NCI-H510A (cell line): ENCODE measurements around the gene ZMYND8.
"Not testable (repeated sequence)": the region's sequence is repeated elsewhere in the genome, so short reads cannot be mapped to it uniquely, and the experiment has no call there.

Experiments used
- DNase-seq: peaks from one replicate; lab custom pipeline; 2025; lab: John Stamatoyannopoulos, UW

Gene ZMYND8

DNA sequence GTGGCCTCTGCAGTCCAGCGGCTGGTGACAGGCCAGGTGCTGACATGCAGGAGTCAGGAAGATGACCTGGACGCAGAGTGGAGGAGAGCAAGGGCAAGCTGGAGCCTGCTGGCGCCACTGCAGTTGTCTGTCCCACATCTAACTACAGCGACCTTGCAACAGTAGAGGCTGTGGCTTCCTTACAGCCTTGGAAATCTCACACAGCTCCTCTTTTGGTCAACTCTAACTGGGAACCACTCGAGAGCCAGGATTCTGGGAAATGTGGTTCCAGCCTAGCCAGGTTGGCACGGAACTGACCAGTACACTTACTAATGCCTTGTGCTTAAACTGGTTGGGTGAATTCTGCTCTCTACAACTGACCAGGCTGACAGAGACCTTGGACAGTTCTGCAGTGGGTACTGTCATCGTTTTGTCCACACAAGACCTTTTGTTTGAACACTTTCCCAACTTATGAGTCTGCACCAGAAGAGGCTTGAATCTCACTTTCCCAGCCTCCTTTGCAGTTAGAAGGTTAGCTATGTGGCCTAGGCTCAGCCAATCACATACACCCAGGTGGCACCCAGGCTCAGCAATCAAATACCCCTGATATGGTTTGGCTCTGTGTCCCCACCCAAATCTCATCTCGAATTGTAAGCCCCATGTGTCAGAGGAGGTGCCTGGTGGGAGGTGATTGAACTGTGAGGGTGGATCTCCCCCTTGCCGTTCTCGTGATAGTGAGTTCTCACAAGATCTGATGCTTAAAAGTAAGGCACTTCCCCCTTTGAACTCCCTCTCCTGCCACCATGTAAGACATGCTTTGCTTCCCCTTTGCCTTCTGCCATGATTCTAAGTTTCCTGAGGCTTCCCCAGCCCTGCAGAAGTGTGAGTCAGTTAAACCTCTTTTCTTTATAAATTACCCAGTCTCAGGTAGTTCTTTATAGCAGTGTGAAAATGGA, 153.5 kb downstream of the ZMYND8 start:
- DNase-seq: no peak

GRCh38 chr20:47201074-47201730, 155.3 kb downstream of the ZMYND8 start:
- DNase-seq: no peak

GRCh38 chr20:47198996-47199552, 157.4 kb downstream of the ZMYND8 start:
- DNase-seq: no peak

DNA sequence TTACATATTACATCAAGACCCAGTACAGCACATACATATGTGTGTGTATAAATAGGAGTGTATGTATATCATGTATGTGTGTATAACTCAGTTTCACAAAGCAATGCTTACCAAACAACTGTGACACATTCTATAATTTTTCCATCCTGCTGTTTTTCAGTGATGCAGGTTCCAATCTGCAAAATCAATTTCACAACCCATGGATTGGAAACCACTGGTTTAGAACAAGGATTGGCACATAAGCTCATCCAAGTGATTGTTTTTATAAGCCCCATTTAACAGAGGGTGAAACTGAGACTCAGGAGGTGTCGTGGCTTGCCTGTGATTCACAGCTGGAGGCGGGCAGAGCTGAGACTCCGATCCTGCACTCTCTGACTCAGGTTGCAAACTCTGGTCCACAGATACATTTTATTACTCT, 158.2 kb downstream of the ZMYND8 start:
- DNase-seq: no peak

DNA sequence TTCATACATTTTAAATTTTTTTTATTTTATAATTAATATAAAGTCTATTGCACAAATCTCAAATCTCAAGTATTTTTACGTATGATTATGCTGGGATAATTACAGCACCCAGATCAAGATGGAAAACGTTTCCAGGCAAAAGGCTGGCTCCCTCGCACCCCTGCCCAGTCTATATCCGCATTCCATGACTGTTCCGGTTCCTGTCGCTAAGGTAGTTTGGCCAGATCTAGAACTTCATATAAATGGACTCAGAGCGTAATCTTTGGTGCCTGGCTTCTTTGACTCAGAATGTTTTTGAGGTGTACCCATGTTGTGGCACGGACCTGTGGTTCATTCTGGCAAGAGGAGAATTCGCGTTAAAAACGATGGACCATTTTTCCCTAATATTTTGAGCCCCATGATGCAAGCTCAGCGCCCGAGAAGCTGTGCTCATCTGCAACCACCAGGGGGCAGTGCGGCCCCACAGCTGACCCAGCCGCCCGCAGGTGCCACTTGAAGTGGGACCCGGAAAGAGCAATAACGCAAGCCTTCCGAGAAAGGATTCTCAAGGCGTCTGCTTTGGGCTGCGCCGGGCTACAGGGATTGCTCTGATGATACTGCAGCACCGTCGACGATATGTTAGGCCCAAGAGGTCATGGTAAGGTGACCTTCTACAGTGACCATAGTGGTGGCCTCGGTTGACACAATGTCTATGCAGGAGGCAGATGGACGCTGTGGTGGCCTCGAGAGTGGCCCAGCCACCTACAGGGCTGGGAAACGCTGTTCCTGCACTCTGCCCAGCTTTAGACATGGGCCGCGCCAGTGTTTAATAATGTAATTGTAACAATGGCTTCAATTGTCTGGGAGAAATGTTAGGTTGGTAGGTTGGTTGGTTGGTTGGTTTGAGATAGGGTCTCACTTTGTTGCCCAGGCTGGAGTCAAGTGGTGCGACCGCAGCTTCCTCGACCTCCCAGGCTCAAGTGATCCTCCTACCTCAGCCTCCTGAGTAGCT, 160.1 kb downstream of the ZMYND8 start:
- DNase-seq: peak; percentile 50

DNA sequence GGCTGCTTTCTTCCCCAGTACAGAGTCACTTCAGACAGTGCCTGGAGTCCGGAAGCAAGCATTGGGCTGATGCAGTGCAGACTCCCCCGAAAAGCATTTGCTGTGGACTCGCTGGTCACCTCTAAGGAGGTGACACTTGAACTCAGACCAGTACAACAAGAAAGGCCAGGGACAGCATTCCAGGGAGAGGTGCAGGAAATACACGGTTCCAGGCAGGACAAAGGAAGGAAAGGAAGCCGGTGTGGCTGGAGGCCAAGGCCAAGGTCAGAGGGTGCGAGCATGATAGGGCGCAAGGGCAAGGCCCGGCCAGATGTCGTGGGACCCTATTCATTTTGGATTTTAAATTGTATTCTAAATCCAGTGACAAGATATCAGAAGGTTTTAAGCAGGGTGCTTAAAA, 160.9 kb downstream of the ZMYND8 start:
- no peak for DNase-seq

DNA sequence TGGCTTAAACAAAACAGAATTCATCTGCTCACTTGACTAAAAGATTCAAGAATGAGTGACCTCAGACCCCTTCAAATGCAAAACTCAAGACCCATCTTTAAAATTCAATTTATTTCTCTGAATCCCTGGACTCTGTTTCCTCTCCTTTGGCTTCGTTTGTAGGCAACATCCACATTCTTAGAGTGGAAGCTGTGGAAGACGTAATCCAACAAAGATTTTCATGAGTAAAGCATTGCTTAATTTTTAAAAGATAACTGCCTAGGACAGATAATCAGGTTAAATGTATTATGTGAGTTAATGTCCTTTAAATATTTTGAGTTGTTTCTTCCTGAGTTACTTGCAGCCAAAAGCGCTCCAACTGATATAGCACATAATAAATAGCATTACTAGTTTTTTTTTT, 164.5 kb downstream of the ZMYND8 start:
- no peak for DNase-seq

DNA sequence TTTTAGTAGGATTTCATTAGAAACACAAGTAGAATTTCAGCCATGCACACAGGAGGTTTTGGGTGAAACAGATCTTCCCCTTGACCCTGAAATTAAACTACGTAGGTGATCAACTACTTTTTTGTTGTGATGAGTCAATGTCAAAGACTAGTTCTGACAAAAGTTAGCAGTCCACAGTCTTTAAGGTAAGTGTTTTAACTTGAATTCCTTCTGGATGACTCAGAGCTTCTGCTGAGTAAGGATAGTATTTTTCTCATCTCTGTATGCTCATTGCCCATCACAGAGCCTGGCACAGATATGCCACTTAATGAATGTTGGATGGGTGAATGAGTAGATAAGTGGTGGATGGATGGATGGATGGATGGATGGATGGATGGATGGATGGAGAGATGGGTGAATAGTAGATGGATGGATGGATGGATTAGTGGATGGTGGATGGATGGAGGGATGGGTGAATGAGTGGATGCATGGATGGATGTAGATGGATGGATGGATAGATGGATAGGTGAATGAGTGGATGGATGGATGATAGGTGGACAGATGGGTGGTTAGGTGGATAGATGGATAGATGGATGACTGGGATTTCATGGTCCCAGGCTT, 165.3 kb downstream of the ZMYND8 start:
- DNase-seq: no peak

DNA sequence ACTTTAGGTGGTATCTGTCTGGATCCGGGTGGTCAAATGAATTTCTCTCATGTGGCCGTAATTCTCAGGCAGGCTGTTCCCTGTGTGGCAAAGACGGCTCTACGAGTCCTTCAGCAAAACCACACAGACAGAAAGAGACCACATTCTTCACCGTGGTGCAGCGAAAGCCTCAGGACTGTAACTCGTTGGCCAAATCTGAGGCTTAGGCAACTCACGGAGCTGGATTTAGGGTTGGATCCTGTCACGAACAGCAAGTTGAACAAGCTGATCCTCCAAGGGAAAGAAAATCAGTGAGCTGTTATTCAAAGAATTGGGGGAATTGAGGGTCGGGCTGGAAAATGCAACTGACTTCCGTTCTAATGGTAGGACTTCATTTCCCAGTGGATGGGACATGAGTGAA, 167.4 kb downstream of the ZMYND8 start:
- no peak for DNase-seq

DNA sequence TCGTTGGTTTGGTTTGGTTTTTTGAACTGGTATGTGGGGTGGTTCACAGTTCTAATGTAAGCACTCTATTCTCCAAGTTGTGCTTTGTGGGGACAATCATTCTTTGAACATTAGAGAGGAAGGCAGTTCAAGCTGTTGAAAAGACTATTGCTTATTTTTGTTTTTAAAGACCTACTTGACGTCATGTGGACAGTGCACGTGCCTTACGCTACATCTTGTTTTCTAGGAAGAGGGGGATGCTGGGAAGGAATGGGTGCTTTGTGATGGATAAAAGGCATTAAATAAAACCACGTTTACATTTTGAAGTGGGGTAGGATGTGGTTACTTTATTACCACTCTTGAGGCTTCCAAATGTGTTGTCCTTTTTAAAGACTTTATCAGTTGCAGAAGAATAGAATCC, 168.0 kb downstream of the ZMYND8 start:
- no peak for DNase-seq

DNA sequence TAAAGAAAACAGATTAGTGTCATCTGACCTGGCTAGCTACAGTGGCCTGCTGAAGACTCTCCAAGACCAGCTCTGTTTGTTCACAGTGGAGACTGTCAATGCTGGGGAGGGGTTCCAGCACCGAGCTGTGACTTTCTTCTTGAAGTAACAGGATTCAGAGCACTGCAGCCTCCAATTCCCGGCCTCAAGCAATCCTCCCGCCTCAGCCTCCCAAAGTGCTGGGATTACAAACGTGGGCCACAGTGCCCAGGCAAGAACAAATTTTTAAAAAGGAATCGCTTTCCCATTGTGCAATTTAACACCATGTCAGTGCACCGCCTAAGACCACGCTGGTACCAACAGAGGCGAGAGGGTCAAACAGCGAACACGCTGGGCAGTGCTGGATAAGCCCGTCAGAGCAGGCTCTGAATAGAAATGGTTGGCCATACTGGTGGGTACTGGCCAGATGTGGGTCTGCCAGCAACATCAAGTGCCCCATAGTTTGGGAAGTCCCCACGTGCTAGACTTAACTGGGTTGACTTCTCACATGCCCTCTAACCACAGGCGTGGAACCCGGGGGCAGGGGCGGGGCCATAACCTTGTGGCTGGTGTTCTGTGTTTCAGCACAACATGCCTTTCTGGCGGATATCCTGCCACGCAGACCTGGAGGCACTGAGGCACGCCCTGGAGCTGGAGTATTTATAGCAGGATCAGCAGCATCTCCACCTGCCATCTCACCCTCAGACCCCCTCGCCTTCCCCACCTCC, 168.9 kb downstream of the ZMYND8 start:
- no peak for DNase-seq

DNA sequence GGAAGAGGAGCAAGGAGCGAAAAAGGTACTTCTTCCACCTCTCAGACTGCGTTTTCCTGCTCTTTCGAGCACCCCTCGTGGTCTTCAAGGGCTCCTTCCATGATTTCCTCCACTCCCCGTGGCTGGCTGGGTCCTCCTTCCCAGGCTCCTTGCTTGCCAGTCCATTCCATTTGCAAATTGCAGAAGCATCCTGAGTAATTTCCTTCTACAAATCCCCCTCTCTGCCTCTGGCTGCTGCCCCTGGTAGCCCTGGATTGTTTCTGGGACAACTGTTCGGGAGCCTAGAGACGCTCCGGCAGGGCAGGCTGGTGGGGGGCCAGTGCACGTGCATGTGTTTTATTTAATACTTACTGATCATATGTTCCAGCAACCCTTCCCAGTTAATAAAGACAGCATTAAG, 173.1 kb downstream of the ZMYND8 start:
- no peak for DNase-seq

DNA sequence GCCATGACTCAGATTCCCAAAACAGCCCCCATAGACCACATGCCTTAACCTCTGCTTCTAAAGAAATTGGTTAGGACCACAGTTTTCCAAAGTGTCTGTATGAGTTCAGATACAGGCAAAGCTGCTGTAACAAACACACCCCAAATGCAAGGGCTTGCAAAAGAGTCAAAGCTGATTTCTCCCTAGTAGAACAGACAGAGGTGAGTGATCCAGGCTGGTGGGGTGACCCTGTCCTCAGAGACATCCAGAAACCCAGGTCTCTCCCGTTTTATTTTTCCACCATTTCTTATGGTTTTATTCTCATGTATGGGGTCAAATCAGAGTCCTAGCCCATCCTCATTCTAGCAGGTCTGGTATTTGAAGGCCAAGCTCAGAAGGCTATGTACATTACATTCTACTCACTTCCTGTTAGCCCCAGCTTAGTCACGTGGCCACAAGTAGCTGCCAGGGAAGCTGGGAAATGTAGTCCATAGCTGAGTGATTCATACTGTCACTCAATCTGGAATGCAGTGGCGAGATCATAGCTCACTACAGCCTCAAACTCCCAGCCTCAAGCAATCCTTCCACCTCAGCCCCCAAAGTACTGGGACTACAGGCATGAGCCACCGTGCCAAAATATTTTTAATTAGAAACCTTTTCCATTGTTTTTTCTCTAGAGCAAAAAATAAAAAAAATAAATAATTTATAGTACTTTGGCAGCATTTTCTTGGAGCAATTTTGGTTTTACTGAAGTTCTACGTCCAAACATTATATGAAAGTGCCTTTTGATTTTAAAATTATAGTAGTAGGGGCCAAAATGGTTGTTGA, 175.2 kb downstream of the ZMYND8 start:
- peak; percentile 11 for DNase-seq

GRCh38 chr20:47179267-47179666, 177.2 kb downstream of the ZMYND8 start:
- no peak for DNase-seq

GRCh38 chr20:47178851-47179250, 177.6 kb downstream of the ZMYND8 start:
- DNase-seq: no peak

- DNase-seq: no peak
These were observed 178.2 kb downstream of the ZMYND8 start for GRCh38 chr20:47178277-47178676.

DNA sequence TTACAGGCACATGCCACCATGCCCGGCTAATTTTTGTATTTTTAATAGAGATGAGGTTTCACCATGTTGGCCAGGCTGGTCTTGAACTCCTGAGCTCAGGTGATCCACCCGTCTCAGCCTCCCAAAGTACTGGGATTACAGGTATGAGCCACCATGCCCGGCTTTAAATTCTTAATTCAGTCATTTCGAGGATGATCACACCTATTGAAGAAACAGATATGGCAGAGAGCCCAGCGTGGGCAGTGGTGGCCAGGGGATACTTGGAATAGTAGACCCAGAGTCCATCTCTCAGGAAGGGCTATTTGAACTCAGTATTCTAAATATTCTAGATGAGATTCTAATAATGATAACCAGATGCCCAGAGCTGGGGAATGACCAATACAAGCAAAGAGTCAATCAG, 180.3 kb downstream of the ZMYND8 start:
- DNase-seq: not testable (repeated sequence)

DNA sequence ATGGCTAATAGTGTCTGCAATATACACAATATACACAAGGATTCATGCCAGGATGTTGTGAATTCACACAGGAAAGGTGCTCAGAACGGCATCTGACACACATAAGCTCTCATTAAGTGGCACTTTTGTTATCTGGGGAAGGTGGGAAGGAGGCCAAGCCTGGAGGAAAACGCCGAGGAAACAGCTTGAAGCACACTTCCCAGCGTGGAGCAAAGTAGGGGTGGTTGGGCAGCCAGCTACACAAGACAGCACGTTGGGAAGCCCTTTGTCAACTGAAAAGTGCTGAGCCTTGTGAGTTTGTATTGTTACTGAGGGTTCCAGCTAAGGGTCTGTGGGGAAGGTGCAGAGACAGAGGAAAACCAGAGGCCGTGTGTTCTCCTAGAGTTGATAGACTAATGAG, 181.0 kb downstream of the ZMYND8 start:
- DNase-seq: no peak

DNA sequence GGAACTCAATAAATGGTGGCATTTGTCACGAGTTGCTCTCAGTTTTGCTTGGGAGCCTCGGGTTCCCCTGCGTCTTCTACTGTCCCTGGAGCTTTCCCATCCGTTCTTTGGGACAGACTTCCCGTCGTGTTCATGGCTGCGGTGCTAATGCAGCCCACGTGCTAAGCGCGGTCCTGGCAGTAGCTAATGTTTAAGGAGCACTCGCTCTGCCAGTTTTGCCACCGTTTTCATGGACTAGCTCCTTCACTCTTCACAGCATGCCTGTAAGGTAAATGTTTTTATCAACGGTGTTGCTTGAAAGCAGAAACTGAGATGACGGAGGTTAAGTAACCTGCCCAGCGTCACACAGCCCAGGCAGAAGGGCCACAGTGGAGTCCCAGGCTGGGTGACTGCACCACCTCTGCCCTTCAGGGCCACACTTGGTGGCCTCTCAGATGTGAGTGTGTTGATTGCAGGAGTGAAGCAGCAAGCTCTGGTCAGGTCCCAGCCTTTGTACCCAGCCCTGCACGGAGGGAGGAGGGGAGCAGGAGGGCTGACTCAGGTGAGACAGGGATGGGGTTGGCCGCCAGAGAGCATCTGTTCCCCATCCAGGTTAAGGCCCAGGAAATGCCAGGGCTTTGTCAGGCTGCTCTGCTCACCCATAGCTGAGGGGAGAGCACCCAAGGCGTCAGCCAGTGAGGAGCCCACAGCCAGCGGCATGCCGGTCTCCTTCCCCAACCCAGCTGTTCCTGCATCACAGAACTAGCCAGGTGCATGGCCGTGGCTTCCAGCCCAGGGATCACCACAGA, 181.8 kb downstream of the ZMYND8 start:
- DNase-seq: no peak
